Measurements from ENCODE around the gene SLIRP.
A peak's percentile ranks its signal among the peaks of the same experiment; 100 is the strongest.
"Not testable (repeated sequence)": the region's sequence is repeated elsewhere in the genome, so short reads cannot be mapped to it uniquely, and the experiment has no call there.

SLIRP gene

GRCh38 chr14:77710364-77710763 is 2.5 kb downstream of the SLIRP start:
- no peak for TF ChIP-seq GATA1 (IDR thresholded peaks at IDR 0.05; ENCODE audit: low read depth, low read length)
- no peak for TF ChIP-seq POLR2A (IDR thresholded peaks at IDR 0.05; ENCODE audit: low read length)
- DNase-seq = no peak

GRCh38 chr14:77714926-77715325 is 7.0 kb downstream of the SLIRP start:
- no peak for DNase-seq
- TF ChIP-seq GATA1 (IDR thresholded peaks at IDR 0.05; ENCODE audit: low read depth, low read length) (no peak), POLR2A (IDR thresholded peaks at IDR 0.05; ENCODE audit: low read length) (no peak)

GRCh38 chr14:77717608-77718305 is 9.9 kb downstream of the SLIRP start:
- DNase-seq = no peak
- no peak for TF ChIP-seq GATA1 (IDR thresholded peaks at IDR 0.05; ENCODE audit: low read depth, low read length)
- TF ChIP-seq POLR2A (IDR thresholded peaks at IDR 0.05; ENCODE audit: low read length) = no peak

- no peak for TF ChIP-seq POLR2A (IDR thresholded peaks at IDR 0.05; ENCODE audit: low read length)
- no peak for TF ChIP-seq GATA1 (IDR thresholded peaks at IDR 0.05; ENCODE audit: low read depth, low read length)
- no peak for DNase-seq
Observed at GRCh38 chr14:77721437-77721836, 13.5 kb downstream of the SLIRP start.

GRCh38 chr14:77722301-77722700 is 14.4 kb downstream of the SLIRP start:
- DNase-seq = no peak
- no peak for TF ChIP-seq GATA1 (IDR thresholded peaks at IDR 0.05; ENCODE audit: low read depth, low read length)
- no peak for TF ChIP-seq POLR2A (IDR thresholded peaks at IDR 0.05; ENCODE audit: low read length)

GRCh38 chr14:77730976-77731497 is 23.1 kb downstream of the SLIRP start:
- DNase-seq = no peak
- no peak for TF ChIP-seq GATA1 (IDR thresholded peaks at IDR 0.05; ENCODE audit: low read depth, low read length)
- TF ChIP-seq POLR2A (IDR thresholded peaks at IDR 0.05; ENCODE audit: low read length) = no peak

GRCh38 chr14:77738559-77739250 is 30.8 kb downstream of the SLIRP start:
- TF ChIP-seq POLR2A (IDR thresholded peaks at IDR 0.05; ENCODE audit: low read length) = no peak
- TF ChIP-seq GATA1 (IDR thresholded peaks at IDR 0.05; ENCODE audit: low read depth, low read length) = no peak
- DNase-seq = no peak

GRCh38 chr14:77741438-77741837 is 33.5 kb downstream of the SLIRP start:
- DNase-seq = no peak
- TF ChIP-seq GATA1 (IDR thresholded peaks at IDR 0.05; ENCODE audit: low read depth, low read length) = no peak
- TF ChIP-seq POLR2A (IDR thresholded peaks at IDR 0.05; ENCODE audit: low read length) = no peak

- TF ChIP-seq POLR2A (IDR thresholded peaks at IDR 0.05; ENCODE audit: low read length) = no peak
- DNase-seq = no peak
Observed at GRCh38 chr14:77746064-77746702, 38.3 kb downstream of the SLIRP start.

GRCh38 chr14:77747425-77747824 is 39.5 kb downstream of the SLIRP start:
- not testable (repeated sequence) for DNase-seq

- DNase-seq = no peak
- TF ChIP-seq GATA1 (IDR thresholded peaks at IDR 0.05; ENCODE audit: low read depth, low read length) = no peak
- no peak for TF ChIP-seq POLR2A (IDR thresholded peaks at IDR 0.05; ENCODE audit: low read length)
Observed at GRCh38 chr14:77752266-77752665, 44.4 kb downstream of the SLIRP start.

GRCh38 chr14:77752799-77753516 is 45.1 kb downstream of the SLIRP start:
- TF ChIP-seq POLR2A (IDR thresholded peaks at IDR 0.05; ENCODE audit: low read length) (no peak), GATA1 (IDR thresholded peaks at IDR 0.05; ENCODE audit: low read depth, low read length) (no peak)

GRCh38 chr14:77760381-77761204 is 52.7 kb downstream of the SLIRP start, which contains the start of gene SNW1:
SNW1 (minus strand) TSS chr14:77761156; CDS start chr14:77761127, 29 bp downstream.
- peak; percentile 83 to 89 for DNase-seq
- TF ChIP-seq GATA1 (IDR thresholded peaks at IDR 0.05; ENCODE audit: low read depth, low read length) (no peak), POLR2A (IDR thresholded peaks at IDR 0.05; ENCODE audit: low read length) (peak; percentile 96)

More at GRCh38 chr14:77752799-77753516, 45.1 kb downstream of the SLIRP start:
- DNase-seq = peak in 1 of 2 experiments; percentile 6
